ENCODE results near the gene GNRHR.
"Not testable (repeated sequence)": the region's sequence is repeated elsewhere in the genome, so short reads cannot be mapped to it uniquely, and the experiment has no call there.

Gene GNRHR, protein sequence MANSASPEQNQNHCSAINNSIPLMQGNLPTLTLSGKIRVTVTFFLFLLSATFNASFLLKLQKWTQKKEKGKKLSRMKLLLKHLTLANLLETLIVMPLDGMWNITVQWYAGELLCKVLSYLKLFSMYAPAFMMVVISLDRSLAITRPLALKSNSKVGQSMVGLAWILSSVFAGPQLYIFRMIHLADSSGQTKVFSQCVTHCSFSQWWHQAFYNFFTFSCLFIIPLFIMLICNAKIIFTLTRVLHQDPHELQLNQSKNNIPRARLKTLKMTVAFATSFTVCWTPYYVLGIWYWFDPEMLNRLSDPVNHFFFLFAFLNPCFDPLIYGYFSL

GRCh38 chr4:67754288-67754687, at the start of gene GNRHR:
TSS of gene GNRHR (minus strand) at chr4:67754388. CDS start at chr4:67754335, 53 bp downstream.
- H3K4me3 Mint-ChIP-seq: no peak within 1 kb of the TSS
- H3K27ac Mint-ChIP-seq: no peak within 1 kb of the TSS
- H3K9me3 Mint-ChIP-seq: no peaks in the 10 kb centered on the region
- H3K27me3 Mint-ChIP-seq: no peaks in the 10 kb centered on the region
- no peaks in the 10 kb centered on the region for H3K4me1 Mint-ChIP-seq (ENCODE audit: low read depth)
- no peaks in the 10 kb centered on the region for H3K36me3 Mint-ChIP-seq (ENCODE audit: low read depth)

DNA sequence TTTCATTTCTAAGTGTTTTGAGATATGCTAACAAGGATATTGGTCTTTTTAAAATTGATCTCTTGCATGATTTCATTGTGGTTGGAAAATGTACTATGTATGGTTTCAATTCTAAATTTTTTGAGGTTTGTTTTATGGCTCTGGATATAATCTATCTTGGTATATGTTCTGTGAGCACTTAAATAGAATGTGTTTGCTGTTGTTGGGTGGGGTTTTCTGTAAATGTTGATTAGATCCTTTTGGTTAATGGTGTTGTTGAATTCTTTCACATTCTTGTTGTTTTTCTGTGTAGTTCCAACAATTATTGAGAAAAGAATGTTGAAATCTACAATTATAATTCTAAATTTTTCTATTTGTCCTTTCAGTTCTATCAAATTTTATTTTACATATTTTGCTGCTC, 42.6 kb upstream of the GNRHR start:
- no peaks in the 10 kb centered on the region for H3K36me3 Mint-ChIP-seq (ENCODE audit: low read depth)
- no peak overlapping the region for H3K27ac Mint-ChIP-seq
- H3K4me1 Mint-ChIP-seq (ENCODE audit: low read depth): no peaks in the 10 kb centered on the region
- H3K27me3 Mint-ChIP-seq: no peaks in the 10 kb centered on the region
- H3K9me3 Mint-ChIP-seq: no peaks in the 10 kb centered on the region
- no peak overlapping the region for H3K4me3 Mint-ChIP-seq

DNA sequence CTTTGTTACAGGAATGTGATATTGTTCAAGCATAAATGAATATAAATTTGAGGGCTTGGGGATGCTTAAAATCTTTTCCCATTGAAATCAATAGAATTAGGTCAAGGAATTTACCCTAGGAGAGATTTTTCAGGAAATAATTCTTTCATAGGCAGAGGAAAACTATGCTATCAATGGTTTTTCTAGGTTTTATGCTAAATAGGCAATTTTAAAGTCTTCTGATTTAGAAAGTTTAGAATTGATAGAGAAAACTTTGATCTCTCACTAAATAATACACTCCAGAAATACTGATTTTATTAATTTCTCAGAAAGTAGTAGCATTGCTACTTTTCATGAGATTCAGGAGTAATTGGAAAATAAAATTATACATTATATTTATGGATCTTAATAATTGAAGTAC, 36.5 kb upstream of the GNRHR start:
- H3K9me3 Mint-ChIP-seq: no peaks in the 10 kb centered on the region
- no peaks in the 10 kb centered on the region for H3K27me3 Mint-ChIP-seq
- no peaks in the 10 kb centered on the region for H3K4me1 Mint-ChIP-seq (ENCODE audit: low read depth)
- H3K27ac Mint-ChIP-seq: no peak overlapping the region
- H3K4me3 Mint-ChIP-seq: no peak overlapping the region
- H3K36me3 Mint-ChIP-seq (ENCODE audit: low read depth): no peaks in the 10 kb centered on the region

- Mint-ChIP-seq H3K4me1 (ENCODE audit: low read depth) (no peaks in the 10 kb centered on the region), H3K36me3 (ENCODE audit: low read depth) (no peaks in the 10 kb centered on the region), H3K4me3 (no peak overlapping the region), H3K27me3 (no peaks in the 10 kb centered on the region), H3K27ac (no peak overlapping the region), H3K9me3 (no peaks in the 10 kb centered on the region)
These were observed 33.1 kb upstream of the GNRHR start for GRCh38 chr4:67787311-67787710.

DNA sequence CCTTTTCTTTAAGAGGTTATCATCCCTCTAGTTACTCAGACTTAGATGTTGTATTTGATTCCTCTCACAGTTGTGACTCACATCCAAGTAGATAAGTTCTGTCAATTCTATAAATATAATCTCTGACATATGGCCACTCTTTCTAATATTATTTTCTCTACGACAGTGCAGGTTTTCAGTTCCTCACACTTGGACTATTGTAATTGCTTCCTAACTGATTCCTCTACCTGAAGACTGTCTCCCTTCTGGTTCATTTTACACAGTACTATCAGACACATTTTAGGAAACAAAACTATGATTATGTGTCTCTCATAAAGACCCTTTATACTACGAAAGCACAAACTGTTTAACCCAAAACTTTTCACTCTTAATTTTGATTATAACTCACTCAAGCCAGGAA, 31.3 kb upstream of the GNRHR start:
- no peaks in the 10 kb centered on the region for H3K4me1 Mint-ChIP-seq (ENCODE audit: low read depth)
- no peaks in the 10 kb centered on the region for H3K27me3 Mint-ChIP-seq
- H3K36me3 Mint-ChIP-seq (ENCODE audit: low read depth): no peaks in the 10 kb centered on the region

DNA sequence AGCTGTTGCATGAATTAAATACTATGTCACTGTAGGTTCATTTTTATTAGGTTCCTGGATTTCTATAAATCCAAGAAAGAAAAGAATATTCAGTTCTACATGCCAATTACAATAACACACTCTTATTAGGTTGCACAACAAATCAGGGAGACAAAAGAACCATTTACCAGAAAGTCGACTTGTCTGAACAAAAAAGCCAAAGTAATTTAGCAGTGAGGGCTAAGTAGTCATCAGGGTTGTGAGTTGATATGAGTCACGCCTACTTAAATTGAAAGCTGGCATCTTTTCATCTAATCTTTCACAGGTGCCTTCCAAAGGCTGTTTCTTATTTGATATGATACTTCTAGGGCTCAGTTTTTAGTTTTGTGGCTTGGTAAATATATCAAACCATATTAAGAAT, 25.4 kb upstream of the GNRHR start:
- H3K4me3 Mint-ChIP-seq: no peak overlapping the region
- H3K4me1 Mint-ChIP-seq (ENCODE audit: low read depth): no peaks in the 10 kb centered on the region
- no peak overlapping the region for H3K27ac Mint-ChIP-seq
- H3K27me3 Mint-ChIP-seq: no peaks in the 10 kb centered on the region
- no peaks in the 10 kb centered on the region for H3K9me3 Mint-ChIP-seq
- no peaks in the 10 kb centered on the region for H3K36me3 Mint-ChIP-seq (ENCODE audit: low read depth)

More for the DNA sequence above, 31.3 kb upstream of the GNRHR start:
- no peak overlapping the region for H3K27ac Mint-ChIP-seq
- H3K4me3 Mint-ChIP-seq: no peak overlapping the region
- no peaks in the 10 kb centered on the region for H3K9me3 Mint-ChIP-seq

DNA sequence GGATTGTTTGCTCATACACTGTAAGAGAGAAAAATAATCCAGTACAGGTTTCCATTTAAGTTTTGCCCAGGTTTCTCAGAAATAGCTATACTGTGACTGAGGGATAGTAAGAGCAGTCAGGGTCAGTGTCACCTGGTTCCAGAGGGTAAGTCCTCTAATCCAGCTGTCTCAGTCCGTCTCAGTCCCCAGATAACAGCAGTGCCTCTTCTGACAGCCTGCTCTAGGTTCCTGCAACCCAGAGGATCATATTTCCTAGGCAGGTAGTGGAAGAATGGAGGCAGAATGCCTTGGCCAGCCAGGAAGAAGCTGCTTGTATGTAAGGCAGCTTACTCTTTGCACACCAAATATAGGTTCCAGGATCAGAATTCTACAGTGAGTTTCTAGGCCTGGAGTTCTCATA, 22.6 kb upstream of the GNRHR start:
- Mint-ChIP-seq H3K27ac (no peak overlapping the region), H3K9me3 (no peaks in the 10 kb centered on the region), H3K27me3 (no peaks in the 10 kb centered on the region), H3K4me3 (no peak overlapping the region), H3K4me1 (ENCODE audit: low read depth) (no peaks in the 10 kb centered on the region), H3K36me3 (ENCODE audit: low read depth) (no peaks in the 10 kb centered on the region)

GRCh38 chr4:67770422-67770821, 16.2 kb upstream of the GNRHR start:
- H3K4me1 Mint-ChIP-seq (ENCODE audit: low read depth): no peaks in the 10 kb centered on the region
- H3K36me3 Mint-ChIP-seq (ENCODE audit: low read depth): no peaks in the 10 kb centered on the region
- no peak overlapping the region for H3K4me3 Mint-ChIP-seq
- no peak overlapping the region for H3K27ac Mint-ChIP-seq
- no peaks in the 10 kb centered on the region for H3K9me3 Mint-ChIP-seq
- no peaks in the 10 kb centered on the region for H3K27me3 Mint-ChIP-seq

DNA sequence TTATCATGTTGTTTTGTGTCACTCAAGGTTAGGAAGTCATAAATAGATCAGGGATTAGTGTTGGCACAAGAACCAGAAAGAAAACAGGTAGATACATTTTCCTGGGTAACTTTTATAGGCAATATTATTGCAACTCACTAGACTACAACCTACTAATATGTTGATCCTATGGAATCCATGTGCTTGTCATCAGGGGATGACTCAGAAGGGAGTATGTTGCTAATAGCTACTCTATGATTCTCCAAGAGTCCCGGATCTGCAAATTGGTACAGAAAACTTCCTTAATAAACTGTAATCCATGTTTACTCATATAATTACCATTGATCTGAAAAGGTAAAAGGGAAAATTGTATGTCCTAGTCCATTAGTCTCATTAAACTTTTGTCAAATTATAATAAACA, 11.7 kb upstream of the GNRHR start:
- H3K36me3 Mint-ChIP-seq (ENCODE audit: low read depth): no peaks in the 10 kb centered on the region
- H3K4me1 Mint-ChIP-seq (ENCODE audit: low read depth): peaks cover 4% of the 10 kb centered on the region
- H3K9me3 Mint-ChIP-seq: no peaks in the 10 kb centered on the region
- no peak overlapping the region for H3K4me3 Mint-ChIP-seq
- no peak overlapping the region for H3K27ac Mint-ChIP-seq
- H3K27me3 Mint-ChIP-seq: no peaks in the 10 kb centered on the region

DNA sequence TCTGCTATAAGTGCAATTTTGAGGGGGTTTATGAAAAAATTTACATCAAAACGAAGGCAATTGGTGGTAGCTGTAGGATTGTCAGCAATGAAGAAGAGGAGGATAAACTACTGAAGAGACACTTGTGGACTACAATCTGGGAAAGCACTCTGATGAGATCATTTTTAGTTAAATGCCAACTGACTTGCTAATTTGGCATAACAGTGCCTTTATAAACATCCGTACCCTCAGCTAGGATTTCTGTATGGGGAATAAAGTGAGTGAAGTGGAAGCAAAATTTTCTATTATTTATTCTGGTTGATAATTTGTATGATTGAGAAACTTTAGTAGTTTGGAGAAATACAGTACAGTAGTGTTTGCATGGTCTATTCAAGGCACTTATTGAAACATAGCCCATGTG, 11.2 kb upstream of the GNRHR start:
- Mint-ChIP-seq H3K27me3 (no peaks in the 10 kb centered on the region), H3K36me3 (ENCODE audit: low read depth) (no peaks in the 10 kb centered on the region), H3K4me1 (ENCODE audit: low read depth) (peaks cover 4% of the 10 kb centered on the region), H3K27ac (no peak overlapping the region), H3K9me3 (no peaks in the 10 kb centered on the region), H3K4me3 (no peak overlapping the region)

DNA sequence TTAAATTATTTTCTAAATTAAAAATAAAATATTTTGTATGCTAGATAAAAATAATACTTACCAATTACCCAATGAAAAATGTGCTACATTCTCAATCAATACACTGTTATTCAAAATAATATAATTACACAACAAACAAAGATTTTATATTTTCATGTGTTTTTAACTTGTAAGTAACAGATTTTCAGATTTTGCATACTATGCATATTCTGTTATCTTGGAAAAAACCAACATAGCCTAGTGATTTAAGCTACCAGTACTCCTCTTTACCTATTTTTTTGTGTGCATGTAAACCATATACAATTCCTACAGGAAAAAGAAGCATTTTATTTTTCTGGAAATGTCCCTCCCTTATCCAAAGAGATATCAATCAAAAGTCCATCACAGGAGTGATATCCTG, 10.0 kb upstream of the GNRHR start:
- H3K36me3 Mint-ChIP-seq (ENCODE audit: low read depth): no peaks in the 10 kb centered on the region
- no peaks in the 10 kb centered on the region for H3K27me3 Mint-ChIP-seq
- no peaks in the 10 kb centered on the region for H3K9me3 Mint-ChIP-seq
- H3K27ac Mint-ChIP-seq: no peak overlapping the region
- peaks cover 4% of the 10 kb centered on the region for H3K4me1 Mint-ChIP-seq (ENCODE audit: low read depth)
- H3K4me3 Mint-ChIP-seq: no peak overlapping the region

- Mint-ChIP-seq H3K9me3 (no peaks in the 10 kb centered on the region), H3K4me3 (no peak overlapping the region)
These were observed 7.9 kb upstream of the GNRHR start for GRCh38 chr4:67762086-67762485.

GRCh38 chr4:67756991-67757390, 2.8 kb upstream of the GNRHR start:
- not testable (repeated sequence) for H3K9me3 Mint-ChIP-seq; H3K36me3 Mint-ChIP-seq (ENCODE audit: low read depth); H3K4me1 Mint-ChIP-seq (ENCODE audit: low read depth); H3K27ac Mint-ChIP-seq; H3K4me3 Mint-ChIP-seq; H3K27me3 Mint-ChIP-seq

More at GRCh38 chr4:67762086-67762485, 7.9 kb upstream of the GNRHR start:
- no peaks in the 10 kb centered on the region for H3K36me3 Mint-ChIP-seq (ENCODE audit: low read depth)
- peaks cover 4% of the 10 kb centered on the region for H3K4me1 Mint-ChIP-seq (ENCODE audit: low read depth)
- no peaks in the 10 kb centered on the region for H3K27me3 Mint-ChIP-seq
- no peak overlapping the region for H3K27ac Mint-ChIP-seq

GRCh38 chr4:67755974-67756373, 1.8 kb upstream of the GNRHR start:
- no peak overlapping the region for H3K27ac Mint-ChIP-seq
- no peaks in the 10 kb centered on the region for H3K4me1 Mint-ChIP-seq (ENCODE audit: low read depth)
- no peak overlapping the region for H3K4me3 Mint-ChIP-seq
- no peaks in the 10 kb centered on the region for H3K36me3 Mint-ChIP-seq (ENCODE audit: low read depth)
- H3K27me3 Mint-ChIP-seq: no peaks in the 10 kb centered on the region
- H3K9me3 Mint-ChIP-seq: no peaks in the 10 kb centered on the region

DNA sequence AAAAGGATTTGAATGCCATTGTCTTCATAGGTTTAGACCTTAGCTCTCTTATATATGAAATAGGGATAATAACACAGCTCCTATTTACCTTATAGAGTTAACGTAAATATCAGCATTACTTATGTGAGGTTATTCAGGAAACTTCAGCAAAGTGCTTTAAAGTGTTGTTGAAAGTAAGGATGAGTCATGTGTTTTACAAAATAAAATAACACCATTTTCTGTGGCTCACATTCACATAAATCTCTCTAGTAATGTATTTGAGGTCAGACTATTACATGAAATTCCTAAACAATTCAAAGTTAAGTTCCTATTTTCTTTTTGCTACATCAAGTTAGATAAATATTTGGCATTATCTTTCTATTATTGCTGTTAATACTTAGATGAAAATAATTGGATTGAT, 2.9 kb downstream of the GNRHR start:
- Mint-ChIP-seq H3K4me3 (no peak overlapping the region), H3K27me3 (no peaks in the 10 kb centered on the region), H3K9me3 (no peaks in the 10 kb centered on the region), H3K36me3 (ENCODE audit: low read depth) (no peaks in the 10 kb centered on the region), H3K4me1 (ENCODE audit: low read depth) (peaks cover 14% of the 10 kb centered on the region), H3K27ac (no peak overlapping the region)

DNA sequence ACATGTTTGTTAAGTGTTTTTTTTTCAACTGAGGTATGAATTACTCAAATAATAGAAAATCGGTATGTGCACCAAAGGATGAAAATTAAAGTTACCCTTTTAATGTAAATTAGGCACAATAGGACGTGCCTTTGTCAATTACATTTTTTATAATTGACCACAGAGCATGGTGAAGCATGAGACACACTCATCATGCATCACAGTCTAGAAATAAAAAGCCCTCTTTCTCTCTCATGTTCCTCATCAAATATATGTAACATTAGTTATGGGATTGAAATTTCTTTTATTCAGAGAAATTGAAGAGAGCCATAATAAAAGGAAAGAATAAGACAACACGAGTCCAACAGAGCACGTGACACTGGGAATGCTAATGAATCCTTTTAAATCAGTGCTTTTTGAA, 3.5 kb downstream of the GNRHR start:
- peaks cover 14% of the 10 kb centered on the region for H3K4me1 Mint-ChIP-seq (ENCODE audit: low read depth)
- no peaks in the 10 kb centered on the region for H3K36me3 Mint-ChIP-seq (ENCODE audit: low read depth)
- no peak overlapping the region for H3K27ac Mint-ChIP-seq
- H3K9me3 Mint-ChIP-seq: no peaks in the 10 kb centered on the region
- no peaks in the 10 kb centered on the region for H3K27me3 Mint-ChIP-seq
- no peak overlapping the region for H3K4me3 Mint-ChIP-seq

Measured in stimulated activated naive CD8-positive, alpha-beta T cell treated with anti-CD3 and anti-CD28 coated beads, Interleukin-15, Interleukin-2, amounts not matched to agents 100 ng/mL and 50 ng/mL, for 24 hours (primary cell).